ENCODE results near the gene EHMT1. TPM values are rescaled to one million over a fixed set of nuclear protein-coding genes. Genes with fewer than 3 reads are reported as not detected.

EHMT1 gene
- total and polyA plus RNA-seq, 2 donors (not counting 1 experiment from before 2014, with no cell fraction given) = 101 to 394 TPM

- Mint-ChIP-seq H3K9me3 (ENCODE audit: insufficient read depth) (no peaks in the 10 kb centered on the region), H3K27ac (no peak overlapping the region), H3K4me3 (no peak overlapping the region), H3K27me3 (no peaks in the 10 kb centered on the region), H3K4me1 (peaks cover 49% of the 10 kb centered on the region)
- H3K4me2 ChIP-seq (replicated peaks; ENCODE audit: low read depth, low read length, poor library complexity, severe bottlenecking) = peak overlapping the region; percentile 6
- no peak for TF ChIP-seq EZH2 (IDR thresholded peaks at IDR 0.05; ENCODE audit: borderline replicate concordance, insufficient read depth, low read depth, low read length, poor library complexity, severe bottlenecking)
- TF ChIP-seq CTCF (IDR thresholded peaks at IDR 0.05) = no peak
- ATAC-seq (ENCODE audit: low read depth) = no peak
- H3K4me1 ChIP-seq (ENCODE audit: control insufficient read depth in 2 of 2, insufficient read depth in 2 of 2, low read length in 2 of 2) = peaks cover 21 to 28% of the 10 kb centered on the region in 2 donors
- no peaks in the 10 kb centered on the region for H3K27me3 ChIP-seq (replicated peaks in 1 of 4; ENCODE audit: control extremely low read depth in 1 of 4, control insufficient read depth in 3 of 4, insufficient read depth in 4 of 4, low read length in 3 of 4)
- no peak for DNase-seq
- H4K20me1 ChIP-seq (ENCODE audit: control insufficient read depth, insufficient read depth, low read length, poor library complexity, severe bottlenecking) = peaks cover 81% of the 10 kb centered on the region
- intact Hi-C loops (cut with micrococcal nuclease) = no loop called here
- H2AFZ ChIP-seq (ENCODE audit: insufficient read depth, low read depth, low read length, poor library complexity, severe bottlenecking) = no peak overlapping the region
- peaks cover 4 to 22% of the 10 kb centered on the region in 2 experiments for H3K36me3 ChIP-seq (replicated peaks in 1 of 2; ENCODE audit: control extremely low read depth in 1 of 2, control insufficient read depth in 1 of 2, extremely low read depth in 1 of 2, insufficient read depth in 2 of 2, low read length in 1 of 2)
- H3K4me3 ChIP-seq (ENCODE audit: control extremely low read depth in 1 of 5, extremely low read depth in 1 of 5, insufficient read depth in 1 of 5, low read depth in 2 of 5, low read length in 4 of 5) = no peak overlapping the region
- no peaks in the 10 kb centered on the region for H3K9me3 ChIP-seq (ENCODE audit: control extremely low read depth in 1 of 3, control insufficient read depth in 2 of 3, insufficient read depth in 1 of 3, low read length in 2 of 3)
- WGBS (ENCODE audit: insufficient coverage) = 75% methylated on average over 2 of the region's 7 CpGs
- no peak overlapping the region for H3K9ac ChIP-seq (ENCODE audit: low read length)
- H3K27ac ChIP-seq (ENCODE audit: low read length in 2 of 2) = no peak overlapping the region
- peaks cover 99% of the 10 kb centered on the region for H3K79me2 ChIP-seq (ENCODE audit: control insufficient read depth, insufficient read depth, low read length)
- CTCF ChIA-PET = interaction anchor here (1.3 kb wide), 1 partner anchor 22 kb away, joined by 3 read pairs; no protein-coding TSS in a partner anchor
- POLR2A ChIA-PET = no interaction called here
These were observed 32.0 kb downstream of the EHMT1 start for GRCh38 chr9:137650779-137651178.

GRCh38 chr9:137656416-137656815, 37.6 kb downstream of the EHMT1 start:
- H3K9ac ChIP-seq (ENCODE audit: low read length) = no peak overlapping the region
- CTCF ChIA-PET = interaction anchor here (0.8 to 1.2 kb wide), 2 partner anchors 9 to 16 kb away, joined by 3 read pairs; no protein-coding TSS in a partner anchor
- Mint-ChIP-seq H3K27me3 (no peaks in the 10 kb centered on the region), H3K27ac (no peak overlapping the region), H3K9me3 (ENCODE audit: insufficient read depth) (no peaks in the 10 kb centered on the region), H3K4me1 (peaks cover 34% of the 10 kb centered on the region), H3K4me3 (no peak overlapping the region)
- H3K36me3 ChIP-seq (replicated peaks in 1 of 2; ENCODE audit: control extremely low read depth in 1 of 2, control insufficient read depth in 1 of 2, extremely low read depth in 1 of 2, insufficient read depth in 2 of 2, low read length in 1 of 2) = peaks cover 3 to 18% of the 10 kb centered on the region in 2 experiments
- 100% methylated on average over 2 of the region's 6 CpGs for WGBS (ENCODE audit: insufficient coverage)
- ATAC-seq (ENCODE audit: low read depth) = no peak
- POLR2A ChIA-PET = no interaction called here
- intact Hi-C loops (cut with micrococcal nuclease) = no loop called here
- peaks cover 11 to 18% of the 10 kb centered on the region in 2 donors for H3K4me1 ChIP-seq (ENCODE audit: control insufficient read depth in 2 of 2, insufficient read depth in 2 of 2, low read length in 2 of 2)
- no peak overlapping the region for H3K27ac ChIP-seq (ENCODE audit: low read length in 2 of 2)
- H3K27me3 ChIP-seq (replicated peaks in 1 of 4; ENCODE audit: control extremely low read depth in 1 of 4, control insufficient read depth in 3 of 4, insufficient read depth in 4 of 4, low read length in 3 of 4) = no peaks in the 10 kb centered on the region
- peaks cover 66% of the 10 kb centered on the region for H4K20me1 ChIP-seq (ENCODE audit: control insufficient read depth, insufficient read depth, low read length, poor library complexity, severe bottlenecking)
- H2AFZ ChIP-seq (ENCODE audit: insufficient read depth, low read depth, low read length, poor library complexity, severe bottlenecking) = no peak overlapping the region
- no peak overlapping the region for H3K4me2 ChIP-seq (replicated peaks; ENCODE audit: low read depth, low read length, poor library complexity, severe bottlenecking)
- no peaks in the 10 kb centered on the region for H3K9me3 ChIP-seq (ENCODE audit: control extremely low read depth in 1 of 3, control insufficient read depth in 2 of 3, insufficient read depth in 1 of 3, low read length in 2 of 3)
- no peak for DNase-seq
- no peak for TF ChIP-seq CTCF (IDR thresholded peaks at IDR 0.05)
- no peak for TF ChIP-seq EZH2 (IDR thresholded peaks at IDR 0.05; ENCODE audit: borderline replicate concordance, insufficient read depth, low read depth, low read length, poor library complexity, severe bottlenecking)
- peaks cover 94% of the 10 kb centered on the region for H3K79me2 ChIP-seq (ENCODE audit: control insufficient read depth, insufficient read depth, low read length)
- H3K4me3 ChIP-seq (ENCODE audit: control extremely low read depth in 1 of 5, extremely low read depth in 1 of 5, insufficient read depth in 1 of 5, low read depth in 2 of 5, low read length in 4 of 5) = no peak overlapping the region
